Prostate gland (tissue), 2 donors: Measurements from ENCODE around the gene C2orf92. TPM values are rescaled to one million over a fixed set of nuclear protein-coding genes. Genes with fewer than 3 reads are reported as not detected.

Source experiments
- DNase-seq: peaks from one replicate; pipeline ENCODE4 v3.0.0-alpha.2; 2019; ENCODE audit warnings: low spot score
- H3K27ac ChIP-seq, 2 donors: fragments of 200-600 bp; sonication (generic); 2 replicates each; pipeline ENCODE4 v1.5.1; 2017 to 2019
- H3K27me3 ChIP-seq: fragments of 200-600 bp; sonication (generic); replicated peaks from 2 replicates; pipeline ENCODE4 v1.5.1; 2019; ENCODE audit not compliant: insufficient read depth
- H3K36me3 ChIP-seq, 2 donors: fragments of 200-600 bp; sonication (generic); 1 replicate in 1 of 2; 2 replicates in 1 of 2; pipeline versions ENCODE4 v1.5.1 to v1.8.1; 2017 to 2019
- H3K4me1 ChIP-seq: fragments of 200-600 bp; sonication (generic); replicated peaks from 2 replicates; pipeline ENCODE4 v1.5.1; 2019
- H3K4me3 ChIP-seq, 2 donors: fragments of 200-600 bp; sonication (generic); 2 replicates each; pipeline ENCODE4 v1.5.1; 2017 to 2019
- H3K9me3 ChIP-seq: fragments of 200-600 bp; sonication (generic); 2 replicates; pipeline ENCODE4 v1.5.1; 2017
- CTCF ChIP-seq, 4 experiments: fragments of 200-600 bp in 2 of 4; fragments of 450-650 bp in 2 of 4; sonication (generic) in 2 of 4; IDR thresholded peaks; 1 replicate in 3 of 4; 2 replicates in 1 of 4; pipeline ENCODE4 v1.5.1; 2016 to 2019; ENCODE audit warnings: antibody characterized with exemption in 4 of 4, mild to moderate bottlenecking in 2 of 4, moderate library complexity in 2 of 4
- POLR2A ChIP-seq: fragments of 450-650 bp; IDR thresholded peaks from one replicate; pipeline ENCODE4 v1.6.1; 2016; ENCODE audit warnings: antibody characterized with exemption, mild to moderate bottlenecking
- POLR2AphosphoS5 ChIP-seq: sonication (generic); formaldehyde crosslinking; IDR thresholded peaks from one replicate; pipeline ENCODE4 v1.6.1; 2017; ENCODE audit warnings: antibody characterized with exemption
- WGBS: methylation state at CpG from one replicate; pipeline ENCODE4 v1.1.5; 2018; 5-methylcytosine and 5-hydroxymethylcytosine counted together
- intact Hi-C: fragments of 100-400 bp; cut with DNase I; formaldehyde crosslinking; loops from one replicate; pipeline ENCODE4 v1.14.2; 2022
- total RNA-seq, 2 donors: library from RNA; depleted of rRNA; stranded (reverse); fragments of >200 nt; gene quantifications; one replicate each; pipeline ENCODE4 v1.1.0, GENCODE V29; 2016

The C2orf92 gene
- total RNA-seq, 2 donors from 2014 or later, result 2.0 to 7.0 TPM

DNA sequence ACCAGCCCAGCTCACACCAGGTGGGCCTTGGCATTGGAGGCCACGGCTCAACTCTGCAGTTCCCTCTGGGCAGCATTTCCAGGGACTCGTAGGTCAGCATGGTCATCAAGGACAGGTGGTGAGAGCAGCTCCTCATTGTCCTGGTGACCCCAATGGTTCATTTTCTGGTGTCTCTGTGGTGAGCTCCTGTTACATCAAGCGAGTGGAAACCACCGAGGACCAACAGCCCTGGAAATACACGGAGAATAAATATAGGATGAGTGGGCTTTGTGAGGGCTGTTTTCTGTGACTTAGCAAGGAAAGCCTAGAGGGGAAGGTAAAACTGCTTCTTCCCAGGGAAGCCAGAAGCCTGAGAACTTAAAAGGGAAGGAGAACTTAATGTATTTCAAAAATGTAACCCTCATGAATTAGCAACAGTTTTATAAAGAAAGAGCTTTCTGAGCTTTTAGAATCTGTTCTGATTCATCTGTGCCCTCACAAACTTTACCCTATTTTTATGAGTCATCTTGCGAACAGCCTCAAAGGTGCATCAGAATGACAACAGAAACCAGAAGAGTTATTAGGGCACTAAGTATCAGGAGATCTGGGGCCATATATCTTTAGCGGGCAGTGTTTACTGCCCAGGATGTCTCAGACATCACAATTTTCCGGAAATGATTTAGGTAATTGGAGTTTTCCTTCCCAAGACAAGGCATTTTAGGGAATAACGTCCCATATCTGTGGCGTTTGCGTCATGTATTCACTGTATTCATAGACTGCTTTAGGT, 18.7 kb downstream of the C2orf92 start:
- Histone ChIP-seq H3K27ac (no peak overlapping the region), H3K4me3 (no peak overlapping the region), H3K9me3 (no peaks in the 10 kb centered on the region), H3K27me3 (no peaks in the 10 kb centered on the region), H3K4me1 (no peaks in the 10 kb centered on the region), H3K36me3 (no peaks in the 10 kb centered on the region)
- WGBS, result 83% methylated on average over 11 of the region's 11 CpGs
- intact Hi-C loops, result no loop called here
- TF ChIP-seq CTCF (IDR thresholded peaks at IDR 0.05) (no peak), POLR2A (no peak), POLR2AphosphoS5 (no peak)
- DNase-seq, result no peak

DNA sequence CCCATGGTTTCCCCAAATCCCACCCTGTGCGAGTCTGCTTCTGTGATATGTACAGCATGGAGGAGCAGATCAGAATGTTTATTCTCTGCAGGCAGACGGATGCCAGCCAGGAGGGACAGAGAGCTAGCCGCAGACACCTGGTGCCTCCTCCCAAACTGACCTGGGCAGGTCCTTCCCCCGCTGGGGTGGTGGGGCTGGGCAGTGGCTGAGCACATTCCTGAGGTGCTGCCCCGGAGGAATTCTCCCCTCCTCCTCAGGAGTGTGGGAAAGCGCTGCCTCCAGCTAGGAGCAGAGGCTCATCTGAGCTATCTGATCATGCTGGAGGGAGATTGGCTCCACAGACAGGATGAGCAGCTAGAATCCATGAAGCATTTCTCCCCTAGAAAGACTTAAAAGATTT, 21.7 kb downstream of the C2orf92 start:
- no peak overlapping the region for H3K4me3 ChIP-seq
- H3K27me3 ChIP-seq, result no peaks in the 10 kb centered on the region
- no peaks in the 10 kb centered on the region for H3K9me3 ChIP-seq
- intact Hi-C loops, result loop anchor here (10.0 kb wide), 2 partner anchors 46 to 96 kb away; partner anchors contain the start of gene COX5B
- H3K36me3 ChIP-seq, result no peaks in the 10 kb centered on the region
- H3K4me1 ChIP-seq, result no peaks in the 10 kb centered on the region
- DNase-seq, result no peak
- 44% methylated on average over 6 of the region's 6 CpGs for WGBS
- H3K27ac ChIP-seq, result no peak overlapping the region
- TF ChIP-seq POLR2AphosphoS5 (no peak), POLR2A (no peak), CTCF (IDR thresholded peaks at IDR 0.05) (no peak)

- intact Hi-C loops, result loop anchor here (10.0 kb wide), 2 partner anchors 49 to 99 kb away; partner anchors contain the start of gene COX5B
- Histone ChIP-seq H3K27me3 (no peaks in the 10 kb centered on the region), H3K36me3 (no peaks in the 10 kb centered on the region), H3K4me1 (no peaks in the 10 kb centered on the region), H3K9me3 (no peaks in the 10 kb centered on the region), H3K27ac (no peak overlapping the region), H3K4me3 (no peak overlapping the region)
- TF ChIP-seq POLR2A (no peak), CTCF (IDR thresholded peaks at IDR 0.05) (no peak), POLR2AphosphoS5 (no peak)
- no peak for DNase-seq
These were observed 24.0 kb downstream of the C2orf92 start for GRCh38 chr2:97693476-97693875.

DNA sequence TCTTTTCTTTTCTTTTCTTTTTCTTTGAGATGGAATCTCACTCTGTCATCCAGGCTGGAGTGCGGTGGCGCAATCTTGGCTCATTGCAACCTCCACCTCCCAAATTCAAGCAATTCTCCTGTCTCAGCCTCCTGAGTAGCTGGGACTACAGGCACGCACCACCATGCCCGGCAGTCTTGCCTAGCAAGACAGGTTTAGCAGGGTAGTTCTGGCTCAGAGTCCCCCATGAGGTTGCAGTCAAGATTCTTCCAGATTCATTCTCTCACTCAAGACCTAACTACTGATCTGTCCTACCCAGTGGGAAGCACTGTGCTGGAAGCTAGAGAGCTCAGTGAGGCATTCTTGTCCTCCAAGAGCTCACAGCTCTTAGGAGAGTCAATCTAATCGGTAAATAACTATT, 26.2 kb downstream of the C2orf92 start:
- DNase-seq, result no peak
- Histone ChIP-seq H3K27me3 (no peaks in the 10 kb centered on the region), H3K36me3 (no peaks in the 10 kb centered on the region), H3K4me1 (no peaks in the 10 kb centered on the region), H3K27ac (no peak overlapping the region), H3K4me3 (no peak overlapping the region), H3K9me3 (no peaks in the 10 kb centered on the region)
- WGBS, result 78% methylated on average over 5 of the region's 5 CpGs
- intact Hi-C loops, result loop anchor here (10.0 kb wide), 2 partner anchors 51 to 101 kb away; partner anchors contain the start of gene COX5B
- no peak for TF ChIP-seq POLR2A
- TF ChIP-seq POLR2AphosphoS5, result no peak
- TF ChIP-seq CTCF (IDR thresholded peaks at IDR 0.05), result no peak
